Fibroblast of skin of right quadriceps (primary cell): Measurements from ENCODE around the gene GPR153.

Source experiments
- DNase-seq: peaks from one replicate; pipeline ENCODE4 v3.0.0-alpha.2; 2013

GPR153 gene

DNA sequence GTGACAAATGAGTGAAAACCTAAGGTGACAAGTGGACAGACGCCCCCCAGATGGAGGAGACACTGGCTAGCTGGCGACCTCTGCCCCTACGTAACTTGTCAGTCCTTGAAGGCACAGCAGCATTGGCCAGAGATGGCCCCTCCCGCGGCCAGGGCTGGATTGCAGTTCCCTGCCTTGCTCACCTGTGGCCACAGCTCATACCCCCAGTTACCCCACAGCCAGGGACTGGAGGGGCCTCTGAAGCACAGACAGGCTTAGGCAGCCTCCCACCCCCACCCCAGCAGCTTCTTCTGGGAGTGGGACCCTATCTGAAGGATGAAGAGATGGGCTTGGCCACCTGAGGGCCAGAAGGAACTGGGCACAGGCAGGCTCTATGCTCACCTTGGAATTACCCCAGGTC lies 13.2 kb downstream of the GPR153 start:
- no peak for DNase-seq

DNA sequence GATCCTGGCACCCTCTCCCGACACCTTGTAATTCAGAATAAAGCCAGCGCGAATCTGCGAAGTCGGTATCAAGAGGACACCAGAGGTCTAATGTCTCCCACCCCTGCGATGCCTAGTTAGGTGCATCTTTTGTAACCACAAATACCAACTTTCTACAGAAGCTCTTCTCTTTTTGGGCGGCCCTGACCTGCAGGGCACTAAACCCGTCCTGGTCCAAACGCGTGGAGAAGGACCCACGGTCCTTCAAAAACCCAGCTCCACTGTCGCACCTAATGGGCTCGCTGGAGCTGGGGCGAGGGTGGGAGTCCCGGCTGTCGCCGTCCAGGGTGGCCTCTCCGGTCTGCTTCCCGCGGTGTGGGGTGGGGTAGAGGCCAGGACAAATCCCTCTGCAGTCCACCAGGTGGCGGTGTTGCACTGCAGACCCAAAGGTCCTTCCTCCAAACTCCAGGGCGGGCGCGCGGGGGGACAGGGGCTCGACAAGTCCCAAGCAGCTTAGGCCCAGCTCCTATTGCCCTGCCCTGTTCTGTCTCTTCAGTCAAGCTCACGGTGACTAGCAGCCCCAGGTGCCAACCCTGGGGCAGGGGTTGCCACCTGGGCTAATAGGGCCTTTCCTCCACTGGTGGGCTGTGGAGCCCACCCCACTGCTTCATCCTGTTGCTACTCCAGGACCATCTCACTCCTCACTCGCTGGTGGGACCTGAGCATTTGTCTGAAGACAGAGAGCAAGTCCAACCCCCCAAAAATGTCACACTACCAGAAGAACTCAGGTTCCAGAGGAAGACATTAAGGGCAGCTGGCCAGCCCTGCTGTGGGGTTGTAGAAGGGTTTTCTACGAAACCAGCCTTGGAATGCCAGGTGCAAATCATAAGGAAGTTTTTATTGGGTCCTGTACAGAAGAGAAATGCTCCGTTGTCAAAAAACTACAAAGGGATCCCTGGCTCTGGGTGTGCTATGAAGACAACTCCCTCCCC lies 14.1 kb downstream of the GPR153 start:
- DNase-seq = peak; percentile 60

DNA sequence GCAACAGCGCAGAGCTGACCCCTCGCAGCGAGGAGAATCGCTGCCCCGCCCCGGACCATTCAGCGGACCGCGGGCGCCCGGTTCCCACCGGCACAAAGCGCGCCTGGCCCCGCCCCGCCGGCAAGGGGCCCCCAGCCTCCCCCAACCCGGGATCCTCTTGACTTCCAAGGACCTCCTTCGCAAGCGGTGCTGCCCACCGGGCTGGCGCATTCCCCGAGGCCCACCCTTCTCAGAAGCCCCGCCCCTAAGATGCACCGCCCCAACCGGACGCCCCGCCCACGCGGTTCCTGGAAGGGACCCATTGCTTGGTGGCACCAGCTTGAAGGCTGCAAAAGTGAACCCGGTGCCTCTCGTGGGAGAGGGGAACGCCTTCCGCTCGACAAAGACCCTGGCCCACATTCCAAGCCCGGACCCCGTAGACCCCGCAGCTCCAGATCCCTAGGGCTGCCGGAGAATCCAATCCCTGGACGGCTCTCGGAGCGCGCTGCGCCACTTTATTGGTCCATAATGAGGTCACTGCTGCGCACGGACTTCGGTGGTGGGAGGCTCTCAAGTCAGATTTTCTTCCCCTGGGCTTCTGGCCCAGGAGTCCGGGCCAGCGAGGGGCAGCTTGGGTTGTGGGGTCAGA lies 14.9 kb downstream of the GPR153 start:
- DNase-seq = no peak

DNA sequence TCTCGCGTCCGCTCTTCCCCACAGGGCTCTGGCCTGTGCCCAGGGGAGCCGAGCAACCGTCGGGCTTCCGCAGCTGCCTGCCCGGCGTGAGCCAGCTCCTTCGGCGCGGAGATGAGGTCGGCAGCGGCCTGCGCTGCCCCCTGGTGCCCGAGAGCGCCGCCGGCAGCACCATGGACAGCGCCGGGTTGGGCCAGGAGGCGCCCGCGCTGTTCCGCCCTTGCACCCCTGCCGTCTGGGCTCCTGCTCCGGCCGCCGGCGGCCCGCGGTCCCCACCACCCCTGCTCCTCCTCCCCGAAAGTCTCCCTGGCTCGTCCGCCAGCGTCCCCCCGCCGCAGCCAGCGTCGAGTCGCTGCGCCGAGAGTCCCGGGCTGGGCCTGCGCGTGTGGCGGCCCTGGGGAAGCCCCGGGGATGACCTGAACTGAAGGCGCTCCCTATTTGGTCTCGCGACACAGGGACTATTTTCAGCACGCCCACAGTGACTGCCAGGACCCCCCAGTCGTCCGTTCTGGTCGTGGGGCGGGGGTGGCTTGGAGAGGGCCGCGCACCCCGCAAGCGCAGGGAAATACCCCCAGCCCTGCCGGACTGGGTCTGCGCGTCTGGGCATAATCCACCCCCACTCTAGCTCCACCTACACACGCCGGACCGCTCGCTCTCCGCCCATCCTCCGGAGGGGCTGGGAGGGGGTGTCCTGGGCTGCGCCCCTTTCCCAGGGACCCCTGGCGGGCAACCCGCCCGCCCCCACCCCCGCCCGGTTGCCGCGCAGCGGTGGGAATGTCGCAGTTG lies 15.6 kb downstream of the GPR153 start:
- DNase-seq = peak; percentile 70

DNA sequence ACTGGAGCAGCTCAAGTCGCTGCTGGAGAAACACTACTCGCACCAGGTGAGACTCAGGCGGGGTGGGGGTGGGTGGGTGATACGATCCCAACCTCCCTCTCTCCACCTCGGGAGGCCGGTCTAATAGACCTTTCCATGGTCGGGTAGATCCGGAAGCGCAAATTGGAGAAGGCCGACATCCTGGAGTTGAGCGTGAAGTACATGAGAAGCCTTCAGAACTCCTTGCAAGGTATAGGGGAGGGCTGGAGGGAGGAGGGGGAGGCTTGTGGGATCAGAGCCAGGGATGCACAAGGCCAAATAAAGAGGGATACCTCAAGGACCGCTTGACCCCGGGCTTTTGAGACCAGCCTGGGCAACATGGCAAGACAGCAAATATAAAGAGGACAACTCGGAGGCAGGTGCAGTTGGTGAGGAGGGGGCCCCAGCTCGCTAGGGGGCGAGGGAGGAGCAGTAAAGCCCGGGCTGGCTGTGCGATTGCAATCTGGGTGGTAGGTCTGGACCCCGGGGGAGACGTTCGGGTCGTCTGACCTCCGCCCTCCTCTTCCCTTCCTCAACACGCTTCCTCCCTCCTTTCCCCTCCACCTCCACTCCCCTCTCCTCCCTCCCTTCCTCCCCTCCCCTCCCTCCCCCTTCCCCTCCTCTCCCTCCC lies 16.4 kb downstream of the GPR153 start:
- no peak for DNase-seq

DNA sequence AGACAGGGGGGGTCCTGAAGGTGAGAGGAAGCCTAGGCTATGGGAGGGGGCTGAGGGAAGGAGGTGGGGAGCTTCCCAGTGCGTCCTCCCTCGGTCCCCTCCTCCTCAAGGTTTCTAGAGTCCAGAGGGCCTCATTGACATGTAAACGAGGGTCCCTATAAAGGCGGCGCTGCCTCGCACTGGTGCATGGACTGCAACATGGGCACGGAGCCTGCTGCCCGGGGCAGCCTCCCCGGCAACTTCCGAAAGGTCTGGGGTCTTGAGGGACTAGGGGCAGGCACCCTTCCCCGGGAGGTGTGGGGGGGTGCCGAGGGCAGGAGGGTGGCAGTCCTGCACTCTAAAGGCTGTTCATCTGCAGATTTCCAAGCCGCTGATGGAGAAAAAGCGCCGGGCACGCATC lies 16.9 kb downstream of the GPR153 start, which contains the start of gene HES3:
Gene HES3, plus strand, starts transcription at position 187 of the 400 bp plus-strand sequence. Its CDS starts 187 bp downstream, at position 374.
- no peak for DNase-seq

DNA sequence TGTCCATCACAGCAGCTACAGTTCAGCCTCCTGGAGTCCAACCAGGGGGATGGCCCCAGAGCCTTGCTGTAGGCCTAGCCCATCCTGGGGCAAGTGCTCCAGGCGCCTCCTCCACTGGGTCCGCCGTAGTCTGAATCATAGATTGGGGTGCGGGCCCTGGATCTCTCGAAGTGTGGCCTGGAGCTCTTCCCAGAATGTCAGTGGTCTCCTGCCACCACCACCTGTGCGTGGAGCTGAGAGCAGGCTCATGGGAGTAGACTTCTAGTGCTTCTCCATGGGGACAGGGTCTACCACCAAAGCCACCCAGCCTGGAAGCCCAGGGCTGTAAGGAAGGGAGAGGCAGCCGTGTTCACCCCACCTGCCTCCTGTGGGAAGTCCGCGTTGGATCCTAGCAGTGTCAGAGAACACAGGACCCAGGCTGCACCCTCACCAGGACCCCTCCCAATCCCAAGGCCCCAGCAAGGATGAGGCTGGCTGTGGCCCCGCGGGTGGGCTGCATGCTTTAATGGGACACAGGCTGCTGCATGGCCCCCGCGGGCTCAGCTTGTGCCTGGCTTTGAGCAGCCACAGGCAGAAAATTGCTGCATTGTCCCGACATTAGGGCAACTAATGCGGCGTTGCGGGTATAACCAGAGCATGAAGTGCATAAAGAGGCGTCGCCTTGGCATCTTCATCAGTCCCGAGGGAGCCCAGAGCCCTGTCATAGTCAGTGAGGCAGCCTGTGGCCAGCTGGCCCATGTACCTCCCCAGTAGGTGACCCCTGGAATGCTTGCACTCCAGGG lies 17.7 kb downstream of the GPR153 start:
- no peak for DNase-seq

DNA sequence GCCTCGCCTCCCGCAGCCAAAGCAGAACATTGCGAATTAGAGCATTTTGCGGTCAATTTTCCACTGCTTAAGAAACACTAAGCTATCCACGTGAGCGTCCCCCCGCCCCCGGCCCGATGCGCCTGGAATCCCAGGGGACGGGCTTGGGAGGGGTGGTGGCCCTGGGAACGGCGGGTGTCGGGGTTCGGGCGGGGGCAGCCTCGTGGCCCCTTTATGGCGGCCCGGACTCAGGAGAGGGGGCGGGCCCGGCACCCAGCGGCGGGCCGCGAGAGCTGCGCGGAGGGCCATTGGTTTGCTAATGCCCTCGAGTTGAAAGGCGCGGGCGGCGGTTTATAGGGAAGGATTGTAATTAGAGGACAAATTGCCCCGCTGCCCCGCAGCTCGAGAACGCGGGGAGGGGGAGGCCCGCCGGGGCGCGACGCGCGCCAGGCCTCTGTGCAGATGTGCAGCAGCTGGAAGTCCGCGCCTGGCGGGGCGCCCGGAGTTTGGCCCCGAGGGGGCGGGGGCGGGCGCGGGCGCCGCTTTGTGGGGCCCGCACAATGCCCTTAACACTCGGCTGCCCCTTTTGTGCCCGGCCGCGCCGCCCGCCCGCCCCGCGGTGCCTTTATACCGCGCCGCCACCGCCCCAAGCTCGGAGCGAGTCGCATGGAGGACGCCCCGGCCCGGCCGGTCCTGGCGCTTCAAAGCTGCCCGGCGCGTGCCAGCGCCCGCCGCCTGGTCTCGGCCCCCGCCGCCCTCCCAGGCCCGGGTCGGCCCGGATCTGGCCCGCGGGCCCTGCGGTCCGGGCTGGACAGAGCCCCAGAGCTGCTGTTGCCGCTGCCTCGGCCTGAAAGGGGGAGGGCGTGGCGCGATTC lies 18.8 kb downstream of the GPR153 start:
- no peak for DNase-seq

DNA sequence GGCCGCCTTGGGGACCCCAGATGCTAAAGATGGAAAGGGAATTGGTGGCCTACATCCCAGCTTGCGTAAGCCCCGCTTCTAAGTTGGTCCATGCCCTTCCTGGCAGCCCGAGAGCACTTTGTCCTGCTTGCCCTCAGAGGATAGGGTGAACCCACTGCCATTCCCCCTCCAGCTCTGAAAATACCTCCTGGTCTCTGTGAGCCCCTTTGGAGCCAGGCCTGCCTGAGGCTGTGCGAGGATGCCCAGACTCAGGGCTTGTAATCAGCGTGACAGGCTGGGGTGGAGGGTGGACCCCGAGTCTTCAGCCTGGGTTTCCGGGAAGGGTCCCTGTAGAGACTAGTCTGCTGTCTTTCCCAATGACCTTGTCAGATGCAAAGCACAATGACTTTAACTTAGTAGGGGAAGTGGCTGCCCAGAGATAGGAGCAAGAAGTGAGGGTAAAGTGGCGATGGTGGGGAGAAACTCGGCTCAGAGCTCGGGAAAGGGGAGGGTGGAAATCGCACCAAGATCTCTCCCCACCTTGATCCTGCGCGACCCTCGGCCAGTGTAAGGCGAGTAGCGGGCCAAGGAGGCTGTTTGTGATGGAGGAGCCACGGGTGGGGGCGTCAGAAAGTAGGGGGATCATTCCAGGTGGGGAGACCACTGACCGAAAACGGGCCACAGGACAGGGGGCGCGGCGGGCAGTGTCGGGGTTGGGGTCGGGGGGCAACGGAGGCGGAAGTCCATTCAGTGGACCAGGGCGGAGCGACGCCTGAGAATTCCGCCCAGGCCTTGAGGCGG lies 19.6 kb downstream of the GPR153 start:
- no peak for DNase-seq

DNA sequence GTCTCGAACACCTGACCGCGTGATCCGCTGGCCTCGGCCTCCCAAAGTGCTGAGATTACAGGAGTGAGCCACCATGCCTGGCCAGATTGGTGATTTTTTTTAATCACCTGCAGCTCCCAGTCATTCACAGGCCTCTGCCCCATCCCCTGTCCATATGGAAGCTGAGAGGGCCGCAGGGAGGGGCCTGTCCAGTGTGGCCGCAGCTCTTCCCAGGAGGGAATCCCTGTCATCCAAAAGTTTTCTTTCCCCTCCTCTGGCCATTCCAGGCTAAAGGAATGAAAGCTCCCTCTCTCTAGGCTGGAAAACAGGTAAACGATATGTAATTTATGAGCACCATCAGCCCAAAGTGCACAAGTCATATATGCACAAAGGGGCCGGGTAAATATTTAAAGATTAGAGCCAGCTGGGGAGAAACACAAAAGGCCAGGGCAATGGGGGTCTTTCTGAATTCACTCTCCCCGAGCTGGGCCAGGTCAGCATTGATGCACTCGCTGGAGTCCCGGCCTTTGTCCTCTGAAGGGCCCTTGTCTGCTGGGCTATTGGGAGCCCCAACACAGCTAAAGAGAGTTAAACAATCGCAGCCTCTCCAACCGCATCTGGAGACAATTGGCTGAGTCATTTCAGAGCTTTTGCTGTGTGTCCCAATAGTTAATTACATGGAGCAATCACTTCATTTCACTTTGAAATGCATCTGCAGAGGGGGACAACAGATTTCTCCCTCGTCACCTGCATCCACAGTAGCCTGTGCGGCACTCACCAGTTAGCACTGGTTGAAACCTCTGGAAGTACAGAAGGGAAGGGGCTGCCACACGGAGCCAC lies 20.7 kb downstream of the GPR153 start:
- DNase-seq = peak; percentile 70

DNA sequence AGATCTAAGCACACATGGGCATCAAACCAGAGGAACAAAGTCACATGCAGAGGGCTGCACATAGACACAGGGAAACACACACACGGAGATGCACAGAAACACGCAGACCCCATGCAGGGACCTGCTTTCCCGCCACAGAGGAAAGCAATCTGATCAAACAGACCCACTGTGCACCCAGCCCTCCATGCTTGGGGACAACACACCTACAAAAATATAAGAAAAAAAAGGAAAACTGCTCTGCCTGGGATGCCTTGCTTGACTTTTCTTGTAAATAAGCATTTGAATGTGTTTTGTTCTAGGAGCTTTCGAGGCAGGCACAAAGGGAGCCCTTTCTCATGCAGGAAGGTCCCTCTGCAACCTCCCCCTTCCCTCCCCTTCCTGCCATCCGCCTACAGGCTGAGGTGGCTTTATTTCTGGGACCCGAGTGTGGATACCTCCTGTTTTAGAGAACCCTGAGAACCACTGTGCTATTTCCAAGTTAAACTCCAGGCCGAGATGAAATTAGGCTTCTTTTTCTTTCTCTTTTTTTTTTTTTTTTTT lies 21.6 kb downstream of the GPR153 start:
- DNase-seq = no peak

DNA sequence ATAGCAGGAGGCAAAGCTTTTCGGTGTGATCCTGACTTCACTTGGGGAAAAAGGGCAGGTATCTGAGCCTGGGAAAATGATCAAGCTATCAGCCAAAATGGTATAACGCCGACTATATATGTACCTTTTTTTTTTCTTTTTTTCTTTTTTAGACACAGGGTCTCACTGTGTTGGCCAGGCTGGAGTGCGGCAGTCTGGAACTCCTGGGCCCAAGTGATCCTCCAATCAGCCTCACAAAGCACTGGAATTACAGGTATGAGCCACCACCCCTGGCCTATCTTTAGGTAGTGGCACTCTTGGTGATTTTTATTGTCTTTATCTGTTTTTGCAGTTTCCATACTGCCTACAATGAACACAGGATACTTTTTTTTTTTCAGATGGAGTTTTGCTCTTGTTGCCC lies 23.8 kb downstream of the GPR153 start:
- DNase-seq = no peak

DNA sequence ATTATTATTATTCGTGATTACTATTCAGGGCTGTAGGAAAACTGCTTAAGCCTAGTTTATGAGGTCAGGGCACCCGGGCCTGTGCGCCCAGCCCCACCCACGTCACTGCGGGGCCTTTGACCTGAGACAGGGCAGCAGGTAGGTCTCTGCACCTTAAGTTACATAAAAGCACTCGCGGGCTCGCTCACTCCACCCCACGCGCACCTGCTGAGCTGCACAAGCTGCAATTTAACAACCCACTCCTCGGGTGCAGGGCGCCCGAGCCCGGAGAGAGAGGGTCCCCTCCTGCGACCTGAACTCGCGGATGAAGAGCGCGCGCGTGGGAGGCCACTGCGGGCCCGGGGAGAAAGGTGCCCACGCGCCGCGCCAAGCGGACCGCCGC lies 25.6 kb downstream of the GPR153 start:
- DNase-seq = no peak

DNA sequence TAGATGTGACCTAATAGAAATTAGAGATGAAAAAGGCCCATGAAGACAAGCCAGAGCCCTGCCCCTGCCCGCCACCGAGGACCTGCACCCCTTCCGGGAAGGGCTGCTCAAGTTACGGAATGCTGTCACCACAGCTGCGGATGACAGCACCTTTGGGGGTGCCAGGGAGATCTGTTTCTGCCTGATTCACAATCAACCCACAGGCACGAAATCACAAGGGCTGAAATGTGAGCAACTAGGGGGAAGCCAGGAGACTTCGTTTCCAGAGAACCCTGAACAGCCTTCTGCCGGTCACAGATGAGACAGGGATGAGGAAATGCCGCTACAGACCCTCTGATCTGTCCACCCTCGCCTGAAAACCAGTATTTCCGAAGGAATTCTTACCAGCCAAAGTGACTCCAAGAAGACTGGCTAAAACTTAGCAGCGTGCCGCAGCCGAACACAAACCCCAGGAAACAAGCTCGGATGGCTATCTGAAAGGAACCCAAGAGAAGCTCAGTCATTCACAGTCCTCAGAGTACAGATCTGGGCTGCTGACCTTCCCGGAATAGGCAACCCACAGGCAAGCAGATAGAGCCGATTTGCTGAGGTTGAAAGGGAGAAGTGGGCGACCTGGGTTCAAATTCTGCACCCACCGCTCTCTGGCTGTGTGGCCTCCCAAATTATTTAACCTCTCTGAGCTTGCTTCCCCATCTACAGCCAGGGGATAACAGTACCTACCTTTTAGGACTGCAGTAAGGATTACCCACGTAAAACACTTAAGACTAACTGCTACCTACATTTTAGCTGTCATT lies 26.2 kb downstream of the GPR153 start:
- DNase-seq = peak; percentile 27

DNA sequence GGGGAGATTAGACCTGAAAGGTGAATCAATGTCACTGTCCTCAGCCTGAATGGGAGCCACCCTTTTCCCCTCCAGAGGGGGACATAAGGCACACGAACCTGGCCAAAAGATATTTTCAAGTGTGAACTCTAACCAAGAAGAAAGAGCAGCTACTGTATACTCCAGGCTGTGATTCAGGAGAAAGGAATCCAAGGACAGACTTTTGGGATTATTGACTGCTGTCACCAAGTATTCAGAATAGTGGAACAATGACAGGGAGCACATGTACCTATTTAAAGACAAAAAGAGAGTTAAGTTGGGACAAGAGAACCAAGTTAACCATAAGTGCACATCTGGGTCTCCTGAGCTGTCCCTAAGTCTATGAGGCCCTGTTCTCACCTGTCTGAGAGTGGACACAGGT lies 27.5 kb downstream of the GPR153 start:
- no peak for DNase-seq

DNA sequence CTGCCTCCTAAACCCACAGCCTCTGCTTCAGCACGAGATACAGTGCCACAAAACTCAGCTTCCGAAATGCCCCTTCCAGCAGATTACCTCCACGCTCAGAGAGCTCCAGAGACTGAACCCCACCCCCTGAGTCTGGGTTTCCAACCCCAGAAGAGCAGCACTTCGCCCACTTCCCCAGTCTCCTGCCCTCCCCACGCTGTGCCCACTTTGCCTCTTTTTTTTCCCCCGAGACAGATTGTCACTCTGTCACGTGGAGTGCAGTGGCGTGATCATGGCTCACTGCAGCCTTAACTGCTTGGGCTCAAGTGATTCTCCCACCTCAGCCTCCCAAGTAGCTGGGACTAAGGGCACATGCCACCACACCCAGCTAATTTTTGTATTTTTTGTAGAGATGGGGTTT lies 35.2 kb downstream of the GPR153 start:
- no peak for DNase-seq

DNA sequence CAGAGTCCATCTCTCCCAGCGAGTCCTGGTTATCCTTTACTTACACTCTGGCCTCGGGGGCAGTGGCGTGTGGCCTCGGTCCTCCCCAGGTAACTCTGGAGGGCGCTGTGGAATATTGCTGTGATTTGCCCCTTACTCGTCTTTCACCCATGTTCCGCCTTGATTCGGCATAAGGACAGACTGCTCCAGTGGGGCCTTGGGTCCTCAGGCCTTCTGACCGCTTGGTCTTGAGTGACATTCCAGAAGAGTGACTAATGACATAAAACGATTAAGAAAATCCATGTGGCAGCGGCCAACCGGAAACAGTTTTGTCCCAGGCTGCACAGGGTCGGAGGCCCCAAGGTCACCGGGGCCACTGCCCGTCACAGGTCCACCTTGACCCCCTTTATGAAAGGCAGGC lies 36.2 kb downstream of the GPR153 start:
- no peak for DNase-seq

DNA sequence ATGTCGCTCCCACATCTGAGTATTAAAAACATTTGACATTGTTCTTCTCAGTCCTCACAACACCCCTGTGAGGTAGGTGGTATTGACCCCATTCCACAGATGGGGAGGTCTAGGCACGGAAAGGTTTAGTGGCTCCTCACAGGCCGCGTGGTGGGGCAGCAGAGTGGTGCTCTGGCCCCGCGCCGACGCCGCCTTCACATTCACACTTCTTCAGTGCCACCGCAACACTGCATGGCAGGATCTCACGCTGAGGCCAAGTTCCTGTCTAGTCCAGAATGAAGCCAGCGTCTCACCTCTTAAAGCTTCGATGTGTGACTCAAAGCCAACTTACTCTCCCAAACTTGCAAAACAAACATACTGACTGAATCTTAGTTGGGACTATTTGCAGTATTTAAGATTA lies 37.3 kb downstream of the GPR153 start:
- DNase-seq = no peak
